Naive thymus-derived CD4-positive, alpha-beta T cell (primary cell): ENCODE measurements around the gene OGDH. TPM values are rescaled to one million over a fixed set of nuclear protein-coding genes. Genes with fewer than 3 reads are reported as not detected.
A peak's percentile ranks its signal among the peaks of the same experiment; 100 is the strongest.
"Not testable (repeated sequence)": the region's sequence is repeated elsewhere in the genome, so short reads cannot be mapped to it uniquely, and the experiment has no call there.

Experiments
- ATAC-seq: fragments of 150-1000 bp; cut with Tn5 transposase; 2 replicates; pipeline ENCODE4 v1.10.0; 2021; ENCODE audit warnings: mild to moderate bottlenecking, moderate library complexity
- CTCF ChIA-PET: fragments of 350-600 bp; sonication (Branson Sonifier 250); formaldehyde crosslinking; loops from one replicate; lab custom pipeline; 2021; ENCODE audit warnings: antibody characterized with exemption; lab: Charles Lee
- POLR2A ChIA-PET: fragments of 350-600 bp; sonication (Branson Sonifier 250); formaldehyde crosslinking; loops from one replicate; lab custom pipeline; 2021; ENCODE audit warnings: antibody characterized with exemption, inconsistent platforms; lab: Charles Lee
- DNase-seq, 9 donors: peaks; one replicate each; pipeline versions ENCODE4 v3.0.0 to v3.0.0-alpha.2; 2020 to 2022; ENCODE audit warnings: mixed read lengths in 1 of 9
- H3K27ac ChIP-seq: one replicate; pipeline ENCODE4 v1.7.0; 2013; ENCODE audit warnings: mild to moderate bottlenecking, low read depth, low read length, moderate library complexity
- H3K27me3 ChIP-seq, 2 donors: one replicate each; pipeline ENCODE4 v1.7.0; 2013; ENCODE audit warnings: low read length in 2 of 2, mild to moderate bottlenecking in 2 of 2, moderate library complexity in 2 of 2; ENCODE audit not compliant: control insufficient read depth in 2 of 2, insufficient read depth in 2 of 2
- H3K36me3 ChIP-seq, 3 experiments: 1 replicate in 2 of 3; 2 replicates in 1 of 3; pipeline ENCODE4 v1.7.0; 2013; ENCODE audit warnings: low read length in 3 of 3, mild to moderate bottlenecking in 3 of 3, moderate library complexity in 1 of 3; ENCODE audit not compliant: insufficient read depth in 3 of 3, control insufficient read depth in 2 of 3
- H3K4me1 ChIP-seq, 2 donors: one replicate each; pipeline ENCODE4 v1.7.0; 2013; ENCODE audit warnings: low read length in 2 of 2, mild to moderate bottlenecking in 2 of 2, moderate library complexity in 1 of 2; ENCODE audit not compliant: control insufficient read depth in 2 of 2, insufficient read depth in 2 of 2
- H3K4me3 ChIP-seq: 2 replicates; pipeline ENCODE4 v1.7.0; 2013; ENCODE audit warnings: mild to moderate bottlenecking, low read length
- H3K9me3 ChIP-seq, 3 experiments: 1 replicate in 2 of 3; 2 replicates in 1 of 3; pipeline ENCODE4 v1.7.0; 2013; ENCODE audit warnings: low read length in 3 of 3; ENCODE audit not compliant: control insufficient read depth in 2 of 3
- H3K27ac Mint-ChIP-seq, 9 donors: one replicate each; pipeline ENCODE4 v1.8.0; 2020 to 2022; ENCODE audit warnings: mixed read lengths in 9 of 9, mild to moderate bottlenecking in 8 of 9, moderate library complexity in 5 of 9, inconsistent platforms in 2 of 9
- H3K27me3 Mint-ChIP-seq, 5 donors: one replicate each; pipeline ENCODE4 v1.8.0; 2021 to 2022; ENCODE audit warnings: mixed read lengths in 5 of 5, mild to moderate bottlenecking in 1 of 5
- H3K36me3 Mint-ChIP-seq, 5 donors: one replicate each; pipeline ENCODE4 v1.8.0; 2020 to 2022; ENCODE audit warnings: mixed read lengths in 5 of 5, mild to moderate bottlenecking in 3 of 5, inconsistent platforms in 1 of 5
- H3K4me1 Mint-ChIP-seq, 7 donors: one replicate each; pipeline ENCODE4 v1.8.0; 2020 to 2022; ENCODE audit warnings: mixed read lengths in 7 of 7, mild to moderate bottlenecking in 3 of 7, inconsistent platforms in 1 of 7
- H3K4me3 Mint-ChIP-seq, 10 donors: one replicate each; pipeline ENCODE4 v1.8.0; 2020 to 2022; ENCODE audit warnings: mild to moderate bottlenecking in 10 of 10, mixed read lengths in 10 of 10, moderate library complexity in 6 of 10, inconsistent platforms in 2 of 10
- H3K9me3 Mint-ChIP-seq, 11 donors: one replicate each; pipeline ENCODE4 v1.8.0; 2020 to 2022; ENCODE audit warnings: mixed read lengths in 11 of 11, mild to moderate bottlenecking in 4 of 11, inconsistent platforms in 1 of 11, moderate library complexity in 1 of 11
- intact Hi-C, 2 donors: fragments of 100-400 bp; cut with micrococcal nuclease; formaldehyde crosslinking; loops; one replicate each; pipeline ENCODE4 v1.15.1; 2023
- polyA plus RNA-seq, 2 donors: library from polyadenylated mRNA; unstranded; fragments of 300-500 nt; fragmentation: Illumina TruSeq; gene quantifications; one replicate each; pipeline ENCODE4 v1.2.3, GENCODE V29; 2021
- total RNA-seq, 6 experiments: library from RNA in 5 of 6; stranded (reverse) in 5 of 6; gene quantifications; 1 replicate in 5 of 6; 2 replicates in 1 of 6; pipeline ENCODE4 v1.2.3 and lab custom pipeline; 2021 to 2026

The OGDH gene
- total and polyA plus RNA-seq, 7 experiments from 2014 or later, result 20.3 to 122 (median 64.2) TPM

DNA sequence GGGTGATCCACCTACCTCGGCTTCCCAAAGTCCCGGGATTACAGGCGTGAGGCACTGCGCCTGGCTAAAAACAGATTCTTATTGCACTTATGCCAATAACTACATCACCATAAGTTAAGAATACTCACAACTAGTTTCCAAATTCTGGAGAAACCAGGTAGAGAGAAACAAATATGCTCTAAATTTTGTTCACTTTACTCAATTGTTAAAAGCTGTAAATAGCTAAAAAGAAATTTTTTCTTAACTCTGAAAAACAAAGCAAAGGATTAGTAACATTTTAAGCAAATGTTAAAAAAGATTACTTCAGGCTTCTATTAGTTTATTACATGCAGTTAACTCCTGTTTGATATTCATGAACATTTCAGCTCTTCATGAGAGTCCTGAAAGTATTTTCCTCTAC, 113.9 kb downstream of the OGDH start:
- Mint-ChIP-seq H3K27me3 (no peaks in the 10 kb centered on the region), H3K36me3 (peaks cover 0 to 4% (median 0%) of the 10 kb centered on the region in 5 donors), H3K27ac (no peak overlapping the region), H3K4me3 (no peak overlapping the region), H3K9me3 (peaks cover 0 to 18% (median 4%) of the 10 kb centered on the region in 11 donors), H3K4me1 (no peaks in the 10 kb centered on the region)
- Histone ChIP-seq H3K9me3 (no peaks in the 10 kb centered on the region), H3K27me3 (no peaks in the 10 kb centered on the region), H3K36me3 (no peaks in the 10 kb centered on the region), H3K4me1 (no peaks in the 10 kb centered on the region), H3K27ac (no peak overlapping the region), H3K4me3 (no peak overlapping the region)
- ChIA-PET CTCF (interaction anchor here (0.8 kb wide), 1 partner anchor 12 kb away, joined by 3 read pairs; no protein-coding TSS in a partner anchor), POLR2A (no interaction called here)
- no peak for ATAC-seq
- intact Hi-C loops, result no loop called here
- no peak for DNase-seq

DNA sequence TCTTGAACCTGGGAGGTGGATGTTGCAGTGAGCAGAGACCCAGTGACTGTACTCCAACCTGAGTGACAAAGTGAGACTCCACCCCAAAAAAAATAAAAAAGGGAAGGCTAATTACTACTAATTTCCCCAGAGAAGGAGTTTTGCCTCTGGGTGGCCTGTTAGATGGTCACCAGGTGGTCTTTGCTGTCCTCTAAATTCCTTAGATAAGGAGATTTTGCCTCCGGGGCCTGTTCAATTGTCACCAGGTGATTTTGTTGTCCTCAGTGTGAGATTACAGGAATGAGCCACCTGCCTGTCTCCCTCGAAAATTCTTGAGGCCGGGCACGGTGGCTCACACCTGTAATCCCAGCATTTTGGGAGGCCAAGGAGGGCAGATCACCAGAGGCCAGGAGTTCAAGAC, 117.8 kb downstream of the OGDH start:
- H3K27me3 Mint-ChIP-seq, result peaks cover 0 to 4% (median 0%) of the 10 kb centered on the region in 5 donors
- H3K4me3 Mint-ChIP-seq, result no peak overlapping the region
- H3K9me3 Mint-ChIP-seq, result peaks cover 0 to 18% (median 4%) of the 10 kb centered on the region in 11 donors
- H3K36me3 Mint-ChIP-seq, result peaks cover 0 to 7% (median 0%) of the 10 kb centered on the region in 5 donors
- no peaks in the 10 kb centered on the region for H3K36me3 ChIP-seq
- H3K9me3 ChIP-seq, result no peaks in the 10 kb centered on the region
- intact Hi-C loops, result no loop called here
- POLR2A ChIA-PET, result no interaction called here
- H3K27ac Mint-ChIP-seq, result no peak overlapping the region
- no peaks in the 10 kb centered on the region for H3K27me3 ChIP-seq
- DNase-seq (no peak), ATAC-seq (no peak)
- CTCF ChIA-PET, result no interaction called here
- no peak overlapping the region for H3K4me3 ChIP-seq
- no peak overlapping the region for H3K27ac ChIP-seq
- peaks cover 0 to 5% (median 0%) of the 10 kb centered on the region in 7 donors for H3K4me1 Mint-ChIP-seq
- no peaks in the 10 kb centered on the region for H3K4me1 ChIP-seq

DNA sequence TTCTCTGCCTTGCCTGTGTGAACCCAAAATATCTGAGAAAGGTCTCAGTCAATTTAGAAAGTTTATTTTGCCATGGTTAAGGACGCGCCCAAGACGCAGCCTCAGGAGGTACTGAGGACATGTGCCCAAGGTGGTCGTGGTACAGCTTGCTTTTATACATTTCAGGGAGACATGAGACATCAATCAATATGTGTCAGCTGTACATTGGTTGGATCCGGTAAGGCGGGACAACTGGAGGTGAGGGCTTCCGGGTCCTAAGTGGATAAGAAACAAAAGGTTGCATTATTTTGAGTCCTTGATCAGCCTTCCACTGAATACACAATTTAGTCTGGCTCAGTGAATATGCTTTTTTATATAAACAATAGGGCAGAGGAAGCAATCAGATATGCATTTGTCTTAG, 119.8 kb downstream of the OGDH start:
- ATAC-seq, H3K4me3 Mint-ChIP-seq, H3K27ac Mint-ChIP-seq, POLR2A ChIA-PET, H3K27ac ChIP-seq, H3K9me3 Mint-ChIP-seq, CTCF ChIA-PET, H3K4me3 ChIP-seq, H3K36me3 ChIP-seq, H3K9me3 ChIP-seq, DNase-seq, H3K4me1 Mint-ChIP-seq, H3K36me3 Mint-ChIP-seq, H3K27me3 Mint-ChIP-seq, H3K27me3 ChIP-seq, H3K4me1 ChIP-seq, intact Hi-C loops: not testable (repeated sequence)

DNA sequence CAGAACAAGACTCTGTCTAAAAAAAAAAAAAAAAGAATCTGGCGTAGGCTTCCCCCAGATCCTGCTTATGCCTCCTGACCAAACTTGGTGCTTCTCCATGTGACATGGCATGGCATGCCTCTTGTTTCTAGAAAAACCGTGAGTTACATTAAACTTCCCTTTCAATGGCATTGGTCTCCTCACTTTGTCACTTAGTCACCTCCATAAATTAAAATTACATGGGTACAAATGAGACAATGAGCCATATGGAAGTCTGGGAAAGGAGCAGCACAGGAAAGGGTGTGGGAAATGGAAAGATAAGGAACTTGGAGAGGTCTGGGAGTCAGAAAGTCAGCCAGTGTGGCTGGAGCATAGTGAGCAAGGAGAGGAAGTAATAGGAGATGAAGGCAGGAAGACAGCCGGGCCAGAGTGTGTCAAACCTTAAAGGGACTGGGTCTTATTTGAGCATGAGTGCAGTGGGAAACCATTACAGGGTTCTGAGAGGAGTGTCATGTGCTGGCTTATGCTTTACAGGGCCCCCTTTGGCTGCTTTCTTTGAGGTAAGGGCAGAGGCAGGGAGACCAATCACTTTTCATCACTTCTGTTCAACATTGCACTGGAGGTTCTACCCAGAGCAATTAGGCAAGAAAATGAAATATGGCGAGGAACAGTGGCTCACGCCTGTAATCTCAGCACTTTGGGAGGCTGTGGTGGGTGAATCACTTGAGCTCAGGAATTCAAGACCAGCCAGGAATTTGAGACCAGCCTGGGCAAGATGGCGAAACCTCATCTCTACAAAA, 120.9 kb downstream of the OGDH start:
- H3K9me3 Mint-ChIP-seq, result no peaks in the 10 kb centered on the region
- H3K4me1 Mint-ChIP-seq, result peaks cover 0 to 5% (median 0%) of the 10 kb centered on the region in 7 donors
- intact Hi-C loops, result no loop called here
- ATAC-seq, result no peak
- H3K4me3 Mint-ChIP-seq, result no peak overlapping the region
- H3K27me3 Mint-ChIP-seq, result peaks cover 0 to 4% (median 0%) of the 10 kb centered on the region in 5 donors
- peaks cover 0 to 4% (median 0%) of the 10 kb centered on the region in 5 donors for H3K36me3 Mint-ChIP-seq
- H3K27ac Mint-ChIP-seq, result peak overlapping the region in 2 of 9 donors; percentile 12 to 51
- Histone ChIP-seq H3K4me1 (no peaks in the 10 kb centered on the region), H3K36me3 (no peaks in the 10 kb centered on the region), H3K27me3 (no peaks in the 10 kb centered on the region), H3K9me3 (no peaks in the 10 kb centered on the region), H3K4me3 (no peak overlapping the region), H3K27ac (no peak overlapping the region)
- POLR2A ChIA-PET, result no interaction called here
- DNase-seq, result no peak
- CTCF ChIA-PET, result no interaction called here

DNA sequence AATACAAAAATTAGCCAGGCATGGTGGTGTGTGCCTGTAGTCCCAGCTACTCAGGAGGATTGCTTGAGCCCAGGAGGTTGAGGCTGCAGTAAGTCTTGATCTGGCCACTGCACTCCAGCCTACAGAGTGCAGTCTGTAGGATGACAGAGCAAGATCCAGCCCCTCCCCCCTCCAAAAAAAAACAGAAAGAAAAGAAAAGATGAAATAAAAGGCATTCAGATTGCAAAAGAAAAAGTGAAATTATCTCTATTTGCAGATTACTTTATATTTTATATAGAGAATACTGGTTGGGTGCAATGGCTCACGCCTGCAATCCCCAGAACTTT, 121.5 kb downstream of the OGDH start:
- Histone ChIP-seq H3K4me3 (no peak overlapping the region), H3K9me3 (no peaks in the 10 kb centered on the region), H3K27me3 (no peaks in the 10 kb centered on the region), H3K27ac (no peak overlapping the region), H3K36me3 (no peaks in the 10 kb centered on the region), H3K4me1 (no peaks in the 10 kb centered on the region)
- H3K4me1 Mint-ChIP-seq, result peaks cover 0 to 5% (median 0%) of the 10 kb centered on the region in 7 donors
- DNase-seq, result no peak
- no peaks in the 10 kb centered on the region for H3K9me3 Mint-ChIP-seq
- intact Hi-C loops, result no loop called here
- ATAC-seq, result no peak
- peaks cover 0 to 4% (median 0%) of the 10 kb centered on the region in 5 donors for H3K27me3 Mint-ChIP-seq
- no peak overlapping the region for H3K4me3 Mint-ChIP-seq
- H3K36me3 Mint-ChIP-seq, result peaks cover 0 to 4% (median 0%) of the 10 kb centered on the region in 5 donors
- no peak overlapping the region for H3K27ac Mint-ChIP-seq
- POLR2A ChIA-PET, result no interaction called here
- CTCF ChIA-PET, result interaction anchor here (0.6 kb wide), 1 partner anchor 408 kb away, joined by 4 read pairs; no protein-coding TSS in a partner anchor

DNA sequence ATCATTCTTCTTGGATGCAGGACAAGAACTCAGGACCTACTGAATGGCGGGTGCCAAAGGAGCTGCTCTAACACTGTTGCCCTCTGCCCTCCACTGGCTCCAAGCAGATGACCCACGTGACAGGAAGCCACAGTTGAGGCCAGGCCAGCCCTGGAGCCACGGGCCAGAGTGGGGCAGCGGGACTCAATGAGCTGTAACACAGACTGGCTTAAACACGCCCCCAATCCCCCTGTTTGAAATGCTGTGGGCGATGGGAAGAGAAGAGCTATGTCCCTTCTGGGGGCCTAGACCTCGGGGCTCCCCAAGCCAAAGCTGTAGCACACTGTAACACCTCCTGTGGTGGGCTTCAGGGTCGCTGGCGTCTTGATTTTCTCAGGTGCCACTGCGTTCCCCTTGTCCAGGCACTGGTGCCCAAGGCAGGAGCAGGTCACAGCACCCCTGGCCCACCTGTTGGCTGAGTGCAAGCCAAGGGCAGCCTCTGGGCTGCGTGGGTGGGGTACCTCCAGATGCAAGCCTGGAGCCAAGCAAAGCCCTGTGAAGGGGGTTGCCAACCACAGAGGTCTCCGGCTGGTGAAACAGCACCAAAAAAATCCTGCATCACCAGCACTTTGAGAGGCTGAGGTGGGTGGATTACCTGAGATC, 123.6 kb downstream of the OGDH start:
- Mint-ChIP-seq H3K27ac (no peak overlapping the region), H3K27me3 (peaks cover 0 to 4% (median 0%) of the 10 kb centered on the region in 5 donors), H3K4me3 (no peak overlapping the region), H3K4me1 (peaks cover 0 to 10% (median 3%) of the 10 kb centered on the region in 7 donors), H3K9me3 (no peaks in the 10 kb centered on the region), H3K36me3 (peaks cover 0 to 4% (median 1%) of the 10 kb centered on the region in 5 donors)
- Histone ChIP-seq H3K9me3 (no peaks in the 10 kb centered on the region), H3K27ac (no peak overlapping the region), H3K27me3 (no peaks in the 10 kb centered on the region), H3K36me3 (no peaks in the 10 kb centered on the region), H3K4me1 (peaks cover 0 to under 1% of the 10 kb centered on the region in 2 donors), H3K4me3 (no peak overlapping the region)
- DNase-seq (no peak), ATAC-seq (no peak)
- ChIA-PET POLR2A (no interaction called here), CTCF (no interaction called here)
- intact Hi-C loops, result no loop called here
